GM18505 (cell line): ENCODE results near the gene CAPRIN1.
"Not testable (repeated sequence)": the region's sequence is repeated elsewhere in the genome, so short reads cannot be mapped to it uniquely, and the experiment has no call there.

ENCODE experiments used
- ATAC-seq: cut with Tn5 transposase; IDR thresholded peaks from one replicate; pipeline ENCODE4 v1.9.1; 2021; ENCODE audit not compliant: unreplicated experiment
- POLR2A ChIP-seq: IDR thresholded peaks from 4 replicates; pipeline ENCODE4 v1.6.1; 2011; ENCODE audit warnings: borderline replicate concordance; ENCODE audit not compliant: insufficient read depth, insufficient read length; ENCODE audit errors: extremely low read depth

The CAPRIN1 gene

GRCh38 chr11:34034053-34034452 lies 17.5 kb upstream of the CAPRIN1 start:
- TF ChIP-seq POLR2A = no peak
- no peak for ATAC-seq

- no peak for TF ChIP-seq POLR2A
- ATAC-seq = no peak
Observed at GRCh38 chr11:34036456-34036855, 15.1 kb upstream of the CAPRIN1 start.

- no peak for ATAC-seq
- no peak for TF ChIP-seq POLR2A
Observed at GRCh38 chr11:34037016-34037415, 14.5 kb upstream of the CAPRIN1 start.

GRCh38 chr11:34040571-34040970 lies 11.0 kb upstream of the CAPRIN1 start:
- TF ChIP-seq POLR2A = no peak
- ATAC-seq = no peak

- no peak for ATAC-seq
- TF ChIP-seq POLR2A = no peak
Observed at GRCh38 chr11:34044664-34045485, 6.7 kb upstream of the CAPRIN1 start.

GRCh38 chr11:34049028-34049427 lies 2.5 kb upstream of the CAPRIN1 start:
- no peak for ATAC-seq
- TF ChIP-seq POLR2A = no peak

GRCh38 chr11:34050581-34051348 lies 766 bp upstream of the CAPRIN1 start:
- no peak for ATAC-seq
- no peak for TF ChIP-seq POLR2A

GRCh38 chr11:34052036-34052607 lies 591 bp downstream of the CAPRIN1 start:
- TF ChIP-seq POLR2A = peak; percentile 83
- ATAC-seq = peak; percentile 62

- TF ChIP-seq POLR2A = no peak
- ATAC-seq = no peak
Observed at GRCh38 chr11:34052608-34053160, 1.2 kb downstream of the CAPRIN1 start.

GRCh38 chr11:34053161-34053686 lies 1.7 kb downstream of the CAPRIN1 start:
- peak; percentile 55 for TF ChIP-seq POLR2A
- ATAC-seq = peak; percentile 35

GRCh38 chr11:34054351-34054750 lies 2.8 kb downstream of the CAPRIN1 start:
- not testable (repeated sequence) for ATAC-seq

GRCh38 chr11:34055218-34056000 lies 3.9 kb downstream of the CAPRIN1 start:
- ATAC-seq = no peak
- TF ChIP-seq POLR2A = no peak
